Activated gamma-delta T cell treated with anti-CD3 and anti-CD28 coated beads, Interleukin-2, amount 50 U/mL, for 16 hours (primary cell): ENCODE results near the gene ATP6AP1.
"Not testable (repeated sequence)": the region's sequence is repeated elsewhere in the genome, so short reads cannot be mapped to it uniquely, and the experiment has no call there.

ENCODE experiments used
- DNase-seq: peaks from one replicate; pipeline ENCODE4 v3.0.0-alpha.2; 2020; ENCODE audit warnings: low read depth

The ATP6AP1 gene, protein sequence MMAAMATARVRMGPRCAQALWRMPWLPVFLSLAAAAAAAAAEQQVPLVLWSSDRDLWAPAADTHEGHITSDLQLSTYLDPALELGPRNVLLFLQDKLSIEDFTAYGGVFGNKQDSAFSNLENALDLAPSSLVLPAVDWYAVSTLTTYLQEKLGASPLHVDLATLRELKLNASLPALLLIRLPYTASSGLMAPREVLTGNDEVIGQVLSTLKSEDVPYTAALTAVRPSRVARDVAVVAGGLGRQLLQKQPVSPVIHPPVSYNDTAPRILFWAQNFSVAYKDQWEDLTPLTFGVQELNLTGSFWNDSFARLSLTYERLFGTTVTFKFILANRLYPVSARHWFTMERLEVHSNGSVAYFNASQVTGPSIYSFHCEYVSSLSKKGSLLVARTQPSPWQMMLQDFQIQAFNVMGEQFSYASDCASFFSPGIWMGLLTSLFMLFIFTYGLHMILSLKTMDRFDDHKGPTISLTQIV

DNA sequence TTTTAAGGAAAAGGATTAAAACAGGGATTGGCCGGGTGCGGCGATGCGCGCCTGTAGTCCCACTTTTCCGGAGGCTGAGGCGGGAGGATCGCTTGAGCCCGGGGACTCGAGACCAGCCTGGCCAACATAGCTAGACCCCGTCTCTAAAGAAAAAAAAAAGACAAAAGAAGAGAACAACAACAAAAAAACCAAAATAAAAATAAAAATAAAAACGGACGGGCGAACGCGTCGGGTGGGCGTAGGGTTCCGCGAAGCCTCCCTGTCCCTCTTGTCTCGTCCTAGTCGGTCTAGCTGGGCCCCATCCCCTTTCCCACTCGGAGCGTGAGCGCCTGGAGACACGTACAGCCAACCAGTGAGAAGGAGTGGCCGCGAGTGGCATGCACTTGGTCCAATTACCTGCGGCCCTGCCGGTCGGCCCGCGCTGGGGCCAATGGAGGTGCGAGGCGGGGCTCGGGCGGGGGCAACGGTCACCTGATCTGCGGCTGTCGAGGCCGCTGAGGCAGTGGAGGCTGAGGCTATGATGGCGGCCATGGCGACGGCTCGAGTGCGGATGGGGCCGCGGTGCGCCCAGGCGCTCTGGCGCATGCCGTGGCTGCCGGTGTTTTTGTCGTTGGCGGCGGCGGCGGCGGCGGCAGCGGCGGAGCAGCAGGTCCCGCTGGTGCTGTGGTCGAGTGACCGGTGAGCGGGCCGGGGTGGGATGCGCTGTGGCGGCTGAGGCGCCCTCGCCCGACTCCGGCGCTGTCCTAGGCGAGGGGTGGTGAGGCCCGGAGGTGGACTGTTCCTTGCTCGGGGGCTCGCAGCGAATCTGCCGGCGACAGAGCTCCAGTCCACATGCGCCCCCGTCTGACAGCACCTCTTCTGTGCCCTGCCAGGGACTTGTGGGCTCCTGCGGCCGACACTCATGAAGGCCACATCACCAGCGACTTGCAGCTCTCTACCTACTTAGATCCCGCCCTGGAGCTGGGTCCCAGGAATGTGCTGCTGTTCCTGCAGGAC, at the start of gene ATP6AP1:
ATP6AP1 (plus strand) TSS at position 502 of the 996 bp plus-strand sequence; CDS start at position 518, 16 bp downstream.
- DNase-seq = peak; percentile 80

DNA sequence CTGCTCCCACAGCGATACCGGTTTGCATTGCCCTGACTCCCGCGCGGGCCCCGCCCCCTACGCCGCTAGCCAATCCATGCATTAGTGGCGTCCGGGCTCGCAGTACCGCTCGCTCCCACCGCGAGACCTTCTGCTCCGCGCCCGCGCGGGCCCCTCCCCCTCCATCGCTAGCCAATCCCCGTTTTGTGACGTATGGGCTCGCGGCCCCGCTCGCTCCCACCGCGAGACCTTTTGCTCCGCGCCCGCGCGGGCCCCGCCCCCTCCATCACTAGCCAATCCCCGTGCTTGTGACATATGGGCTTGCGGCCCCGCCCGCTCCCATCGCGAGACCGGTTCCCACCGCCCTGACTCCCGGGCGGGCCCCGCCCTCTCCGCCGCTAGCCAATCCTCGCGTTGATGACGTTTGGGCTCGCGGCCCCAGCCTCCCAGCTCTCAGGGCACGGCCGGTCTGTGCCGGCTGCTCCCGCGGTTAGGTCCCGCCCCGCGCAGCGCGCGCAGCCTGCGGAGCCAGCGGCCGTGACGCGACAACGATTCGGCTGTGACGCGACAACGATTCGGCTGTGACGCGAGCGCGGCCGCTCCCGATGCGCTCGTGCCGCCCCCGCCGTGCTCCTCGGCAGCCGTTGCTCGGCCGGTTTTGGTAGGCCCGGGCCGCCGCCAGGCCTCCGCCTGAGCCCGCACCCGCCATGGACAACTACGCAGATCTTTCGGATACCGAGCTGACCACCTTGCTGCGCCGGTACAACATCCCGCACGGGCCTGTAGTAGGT, 49.5 kb upstream of the ATP6AP1 start, which contains the start of gene EMD:
EMD (plus strand) TSS at position 497 of the 770 bp plus-strand sequence; CDS start at position 687, 190 bp downstream.
- DNase-seq = peak; percentile 92

DNA sequence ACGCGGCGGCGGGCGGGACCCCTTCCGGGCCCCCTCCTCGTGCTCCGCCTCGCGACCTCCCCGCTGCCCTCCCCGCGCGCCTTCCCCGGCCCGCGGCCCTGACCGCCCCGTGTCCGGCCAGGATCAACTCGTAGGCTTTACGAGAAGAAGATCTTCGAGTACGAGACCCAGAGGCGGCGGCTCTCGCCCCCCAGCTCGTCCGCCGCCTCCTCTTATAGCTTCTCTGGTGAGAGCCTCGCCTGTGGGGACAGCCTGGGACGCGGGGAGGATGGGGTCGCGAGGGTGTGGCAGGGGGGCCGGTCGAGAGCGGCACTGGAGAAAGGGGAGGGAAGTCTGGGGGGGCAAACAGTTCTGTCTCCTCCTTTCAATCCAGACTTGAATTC, 48.9 kb upstream of the ATP6AP1 start:
- DNase-seq = no peak

DNA sequence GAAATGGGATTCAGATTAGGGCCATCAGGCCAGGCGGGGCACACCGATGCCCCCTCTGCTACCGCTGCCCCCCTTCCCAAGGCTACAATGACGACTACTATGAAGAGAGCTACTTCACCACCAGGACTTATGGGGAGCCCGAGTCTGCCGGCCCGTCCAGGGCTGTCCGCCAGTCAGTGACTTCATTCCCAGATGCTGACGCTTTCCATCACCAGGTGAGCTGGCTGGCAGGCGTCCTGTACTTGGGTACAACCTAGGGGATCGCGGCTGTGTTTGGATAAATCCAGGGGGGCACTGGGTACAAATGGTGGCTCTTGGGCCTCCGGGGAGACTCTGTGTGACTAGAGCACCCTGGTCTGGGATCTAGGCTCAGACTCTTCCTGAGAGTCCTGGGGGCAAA, 48.3 kb upstream of the ATP6AP1 start:
- no peak for DNase-seq

DNA sequence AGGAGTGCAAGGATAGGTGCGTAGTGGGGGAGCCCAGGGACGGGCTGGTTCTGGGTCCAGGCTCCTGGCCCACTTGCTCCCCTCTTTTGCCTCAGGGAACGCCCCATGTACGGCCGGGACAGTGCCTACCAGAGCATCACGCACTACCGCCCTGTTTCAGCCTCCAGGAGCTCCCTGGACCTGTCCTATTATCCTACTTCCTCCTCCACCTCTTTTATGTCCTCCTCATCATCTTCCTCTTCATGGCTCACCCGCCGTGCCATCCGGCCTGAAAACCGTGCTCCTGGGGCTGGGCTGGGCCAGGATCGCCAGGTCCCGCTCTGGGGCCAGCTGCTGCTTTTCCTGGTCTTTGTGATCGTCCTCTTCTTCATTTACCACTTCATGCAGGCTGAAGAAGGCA, 47.7 kb upstream of the ATP6AP1 start:
- DNase-seq = no peak

DNA sequence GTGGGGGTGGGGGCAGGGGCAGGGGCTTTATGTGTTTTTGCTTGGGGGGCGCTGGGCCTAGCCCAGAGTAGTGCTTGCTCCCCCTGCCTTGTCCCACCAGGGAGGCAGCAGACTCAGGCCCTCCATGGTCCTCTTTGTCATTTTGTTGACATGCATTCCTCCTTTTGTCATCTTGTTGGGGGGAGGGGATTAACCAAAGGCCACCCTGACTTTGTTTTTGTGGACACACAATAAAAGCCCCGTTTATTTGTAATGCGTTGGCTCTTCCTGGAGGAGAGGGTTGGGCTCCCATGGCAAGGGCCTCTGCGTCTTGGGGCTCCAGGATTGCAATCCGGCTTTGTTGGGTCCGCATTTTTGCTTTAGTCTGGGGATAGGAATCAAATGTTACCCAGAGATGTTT, 47.2 kb upstream of the ATP6AP1 start:
- no peak for DNase-seq

DNA sequence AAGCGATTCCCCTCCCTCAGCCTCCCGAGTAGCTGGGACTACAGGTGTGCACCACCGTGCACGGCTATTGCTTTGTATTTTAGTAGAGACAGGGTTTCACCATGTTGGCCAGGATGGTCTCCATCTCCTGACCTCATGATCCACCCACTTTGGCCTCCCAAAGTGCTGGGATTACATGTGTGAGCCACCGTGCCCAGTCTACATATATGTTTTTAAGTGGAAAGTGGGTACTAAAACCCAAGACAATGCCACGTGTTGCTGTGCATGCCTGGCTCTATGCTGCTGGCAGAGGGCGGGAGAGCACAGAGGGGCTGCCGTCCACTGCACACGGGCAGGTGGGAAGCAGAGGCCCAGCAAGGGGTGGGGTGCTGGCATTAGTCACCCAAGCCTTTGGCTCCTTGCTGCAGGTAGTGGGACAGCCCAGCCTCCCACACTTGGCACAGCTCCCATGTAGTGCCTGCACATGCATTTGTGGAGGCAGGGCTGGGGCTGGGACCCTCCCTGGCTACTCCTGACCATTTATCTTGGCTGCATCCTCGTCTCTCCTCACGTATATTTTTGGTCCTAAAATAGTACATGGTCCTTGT, 45.9 kb upstream of the ATP6AP1 start:
- no peak for DNase-seq

DNA sequence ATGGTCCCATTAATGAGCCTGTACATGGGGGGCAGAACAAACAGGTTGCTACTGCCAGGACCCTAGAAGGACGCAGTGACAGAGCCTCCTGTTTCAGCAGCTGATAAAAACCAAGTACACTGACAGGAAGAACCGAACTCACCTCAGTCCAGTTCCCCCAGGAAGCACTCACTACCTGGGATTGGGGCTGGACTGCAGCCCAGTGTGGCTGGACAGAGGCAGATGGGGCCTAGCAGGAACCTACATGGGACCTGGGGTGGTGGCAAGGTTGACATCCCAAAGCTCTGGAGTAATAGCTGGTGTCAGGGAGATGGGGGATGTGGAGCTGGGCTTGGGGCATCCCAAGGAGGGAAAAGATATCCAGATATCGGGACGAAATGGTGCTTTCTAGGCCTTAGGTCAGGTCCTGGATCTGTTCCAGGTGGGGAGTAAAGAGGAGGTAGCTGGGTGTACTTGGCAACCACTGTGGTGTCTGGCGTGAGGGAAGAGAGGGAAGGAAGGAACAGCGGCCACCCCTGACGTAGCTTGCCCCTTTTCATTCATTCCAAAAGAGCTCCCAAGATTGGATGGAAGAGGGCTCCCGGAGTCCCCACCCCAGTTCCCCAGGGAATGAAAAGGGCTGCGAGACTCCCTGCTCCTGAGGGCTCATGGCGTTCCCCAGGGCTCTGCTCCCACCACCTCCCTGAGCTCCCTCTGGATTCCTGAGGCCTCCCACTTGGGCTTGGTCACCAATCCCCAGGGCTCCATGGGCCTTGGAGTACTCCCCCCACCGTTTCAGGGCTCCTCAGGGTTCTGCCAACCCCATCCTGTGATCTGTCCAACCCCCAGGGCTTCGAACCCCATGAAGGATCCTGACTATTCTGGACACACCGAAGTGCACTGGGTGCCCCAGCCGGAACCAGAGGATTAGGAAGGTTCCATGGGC, 44.9 kb upstream of the ATP6AP1 start:
- no peak for DNase-seq

DNA sequence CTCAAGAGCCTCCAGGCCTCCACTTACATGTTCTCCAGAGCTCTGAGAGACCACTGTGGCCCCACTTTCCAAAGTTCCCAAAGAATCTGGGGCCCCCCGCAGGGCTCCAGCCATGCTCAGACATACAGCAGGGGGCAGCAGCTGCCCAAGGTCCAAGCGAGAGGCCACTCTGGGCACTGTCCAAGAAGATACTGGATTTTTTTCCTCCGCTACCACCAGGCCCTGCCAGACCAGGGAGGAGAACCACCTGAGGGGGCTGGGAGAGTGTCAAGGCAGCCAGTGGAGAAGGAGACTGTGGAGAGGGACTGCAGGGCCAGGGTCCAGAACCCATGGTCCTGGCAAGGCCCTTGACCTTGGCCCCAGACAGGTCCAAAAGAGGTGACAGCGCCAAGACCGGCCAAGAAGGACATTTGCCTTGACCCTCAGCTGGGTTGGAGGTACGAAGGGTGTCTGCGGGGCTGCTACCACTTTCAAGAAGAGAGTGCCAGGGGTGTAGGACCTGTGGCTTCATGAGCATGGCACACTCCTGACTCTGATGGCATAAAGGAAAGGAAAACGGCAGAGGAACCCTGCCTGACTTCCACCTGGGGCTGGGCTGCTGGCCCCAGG, 44.1 kb upstream of the ATP6AP1 start:
- no peak for DNase-seq

DNA sequence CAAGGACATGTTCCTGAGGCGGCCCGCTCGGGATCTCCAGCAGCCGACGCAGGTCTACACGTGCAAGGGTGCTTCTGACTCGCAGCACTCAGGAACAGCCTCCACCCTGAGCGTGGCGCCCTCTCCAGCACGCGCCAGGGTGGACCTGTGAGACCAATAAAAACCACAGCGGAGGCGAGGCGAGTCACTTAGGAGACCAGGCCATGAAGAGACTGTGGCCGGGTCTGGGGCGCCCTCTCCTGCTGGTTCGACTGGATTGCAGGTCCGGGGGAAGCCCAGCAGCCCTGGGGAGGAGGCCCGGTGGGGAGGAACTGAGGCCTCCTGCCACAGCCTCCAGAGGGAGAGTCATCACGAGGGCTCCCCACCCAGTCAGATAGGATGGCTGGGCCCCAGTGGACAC, 40.4 kb upstream of the ATP6AP1 start:
- DNase-seq = not testable (repeated sequence)

DNA sequence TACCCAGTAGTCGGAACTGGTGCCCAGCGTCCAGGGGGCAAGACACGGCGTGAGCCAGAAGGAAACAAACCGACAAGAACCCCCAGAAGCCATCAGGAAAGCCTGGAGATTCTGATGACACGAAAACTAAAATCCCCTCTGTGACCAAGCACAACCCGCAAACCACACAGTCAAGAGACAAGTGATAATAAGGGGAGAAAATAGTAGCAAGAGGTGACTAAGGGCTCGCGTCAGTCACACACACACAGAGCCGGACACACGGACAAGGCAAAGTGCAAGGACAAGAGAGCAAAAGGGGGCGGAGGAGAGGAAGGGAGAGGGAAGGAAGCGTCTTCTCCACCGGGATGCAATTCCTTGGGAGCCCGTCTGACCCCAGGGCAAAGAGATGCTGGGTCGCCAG, 39.8 kb upstream of the ATP6AP1 start:
- not testable (repeated sequence) for DNase-seq

DNA sequence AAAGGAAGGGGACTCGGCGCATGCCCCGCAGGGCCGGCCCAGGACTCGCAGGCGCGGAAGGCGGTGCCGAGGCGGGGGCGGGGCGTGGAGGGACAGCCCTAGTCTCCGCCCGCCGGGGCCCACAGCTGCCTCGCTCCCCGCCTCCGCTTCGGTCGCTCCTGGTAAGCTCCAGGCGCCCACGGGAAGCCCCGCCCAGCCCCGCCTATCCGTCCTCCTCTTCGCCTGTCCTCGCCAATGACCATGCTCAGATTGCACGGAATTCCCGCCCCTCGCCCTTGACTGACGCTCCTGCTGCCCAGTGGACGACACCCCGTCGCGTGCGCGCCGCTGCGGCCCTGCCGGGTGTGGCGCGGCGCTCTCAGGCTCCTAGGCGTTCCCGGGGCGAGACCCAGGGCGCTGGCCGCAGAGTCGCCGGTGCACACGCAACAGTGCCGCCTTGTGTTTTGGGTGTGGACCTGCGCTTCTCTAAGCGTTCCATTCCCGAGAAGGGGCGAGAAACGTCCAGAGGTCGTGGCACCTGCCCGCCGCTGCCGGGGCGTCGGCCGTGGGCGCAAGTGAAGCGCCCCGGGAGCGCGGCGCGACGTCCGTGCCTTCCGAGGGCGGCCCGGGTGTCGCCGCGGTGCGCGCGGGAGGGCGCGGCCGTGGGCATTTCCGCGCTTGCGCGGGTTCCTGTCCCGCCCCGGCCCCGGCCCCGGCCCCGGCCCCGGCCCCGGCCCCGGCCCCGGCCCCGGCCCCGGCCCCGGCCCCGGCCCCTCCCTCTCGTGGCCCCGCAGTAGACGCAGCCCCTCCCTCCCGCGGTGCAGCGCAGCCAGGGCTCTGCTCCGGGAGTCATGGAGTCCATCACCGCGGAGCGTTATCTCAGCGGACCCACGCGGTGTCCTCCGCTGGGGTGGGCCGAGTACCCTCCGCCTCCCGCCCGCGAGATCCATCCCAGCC, 38.4 kb upstream of the ATP6AP1 start:
- not testable (repeated sequence) for DNase-seq

DNA sequence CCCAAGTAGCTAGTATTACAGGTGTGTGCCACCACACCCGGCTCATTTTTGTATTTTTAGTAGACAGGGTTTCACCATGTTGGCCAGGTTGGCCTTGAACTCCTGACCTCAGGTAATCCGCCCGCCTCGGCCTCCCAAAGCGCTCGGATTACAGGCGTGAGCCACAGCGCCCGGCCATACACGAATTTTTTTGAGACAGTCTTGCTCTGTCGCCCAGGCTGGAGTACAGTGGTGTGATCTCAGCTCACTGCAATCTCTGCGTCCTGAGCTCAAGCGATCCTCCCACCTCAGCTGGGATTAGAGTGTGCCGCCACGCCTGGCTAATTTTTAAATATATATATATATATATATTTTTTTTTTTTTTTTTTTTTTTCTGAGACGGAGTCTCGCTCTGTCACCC, 32.1 kb upstream of the ATP6AP1 start:
- DNase-seq = not testable (repeated sequence)

DNA sequence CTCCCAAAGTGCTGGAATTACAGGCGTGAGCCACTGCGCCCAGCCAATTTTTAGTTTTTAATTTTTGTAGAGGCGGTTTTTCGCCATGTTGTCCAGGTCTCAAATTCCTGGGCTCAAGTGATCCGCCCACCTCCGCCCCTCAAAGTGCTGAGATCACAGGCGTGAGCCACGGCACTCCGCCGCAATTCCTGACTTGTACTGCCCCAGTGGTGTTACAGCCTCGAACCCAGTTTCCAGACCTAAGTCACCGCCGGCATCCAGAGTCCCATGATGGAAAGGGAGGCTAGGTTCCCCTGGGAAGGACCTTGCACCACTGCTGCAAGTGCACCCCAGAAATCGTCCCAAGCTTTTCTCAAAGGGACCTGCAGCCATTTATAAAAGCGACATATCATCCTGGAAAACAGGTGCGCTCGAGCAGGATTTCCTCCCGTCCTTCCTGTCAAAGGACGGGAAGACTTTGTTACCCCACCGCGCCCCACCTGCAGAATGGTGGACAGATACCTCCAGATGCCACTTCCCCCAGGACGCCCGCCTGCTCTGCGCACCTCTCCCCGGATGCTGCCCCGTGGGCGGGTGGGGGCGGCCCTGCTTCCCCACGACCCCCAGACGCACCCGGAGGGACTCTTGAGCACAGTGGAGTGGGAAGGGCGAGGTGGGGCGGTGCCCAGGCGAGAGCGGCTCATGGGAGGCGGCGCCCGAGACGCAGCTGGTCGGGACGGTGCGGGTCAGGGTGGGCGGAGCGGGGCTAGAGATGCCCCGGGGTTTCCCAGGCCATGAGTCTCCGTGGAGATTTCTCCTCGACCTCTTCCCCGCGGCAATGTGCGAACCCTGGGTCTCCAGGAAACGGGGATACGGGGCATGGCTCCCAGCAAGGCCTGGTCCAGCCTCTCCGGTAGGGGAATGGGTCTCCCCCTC, 31.2 kb upstream of the ATP6AP1 start:
- no peak for DNase-seq

DNA sequence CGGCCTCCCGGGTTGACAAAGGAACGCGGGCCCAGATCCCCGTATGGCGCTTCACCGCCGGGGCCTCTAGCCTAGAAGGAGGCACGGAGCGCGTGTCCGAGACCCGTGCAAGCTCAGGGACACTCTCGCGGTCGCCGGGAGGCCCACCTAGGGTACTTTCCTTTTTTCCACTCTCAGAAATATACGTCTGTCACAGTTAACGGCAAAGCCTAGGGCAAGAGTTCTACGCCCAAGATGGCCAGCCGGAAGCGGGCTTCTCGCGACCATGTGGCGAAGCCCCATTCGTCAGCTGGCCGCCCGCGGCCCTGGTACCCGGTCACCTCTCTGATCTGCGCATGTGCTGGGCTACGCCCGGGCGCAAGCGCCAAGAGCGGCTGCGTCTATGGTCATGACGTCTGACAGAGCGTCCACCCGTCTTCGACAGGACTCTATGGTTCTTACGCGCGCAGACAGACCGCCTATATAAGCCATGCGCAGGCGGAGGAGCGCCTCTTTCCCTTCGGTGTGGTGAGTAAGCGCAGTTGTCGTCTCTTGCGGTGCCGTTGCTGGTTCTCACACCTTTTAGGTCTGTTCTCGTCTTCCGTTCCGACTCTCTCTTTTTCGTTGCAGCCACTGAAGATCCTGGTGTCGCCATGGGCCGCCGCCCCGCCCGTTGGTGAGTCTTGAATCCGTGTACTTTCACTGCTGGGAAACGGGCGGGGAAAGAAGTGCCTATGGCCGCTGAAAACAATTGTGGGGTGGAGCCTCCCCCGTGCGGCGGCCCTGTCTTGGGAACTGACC, 30.4 kb upstream of the ATP6AP1 start, which contains the start of gene RPL10:
RPL10 (plus strand) TSS at position 490 of the 780 bp plus-strand sequence; CDS start at position 633, 143 bp downstream.
- peak; percentile 82 for DNase-seq

DNA sequence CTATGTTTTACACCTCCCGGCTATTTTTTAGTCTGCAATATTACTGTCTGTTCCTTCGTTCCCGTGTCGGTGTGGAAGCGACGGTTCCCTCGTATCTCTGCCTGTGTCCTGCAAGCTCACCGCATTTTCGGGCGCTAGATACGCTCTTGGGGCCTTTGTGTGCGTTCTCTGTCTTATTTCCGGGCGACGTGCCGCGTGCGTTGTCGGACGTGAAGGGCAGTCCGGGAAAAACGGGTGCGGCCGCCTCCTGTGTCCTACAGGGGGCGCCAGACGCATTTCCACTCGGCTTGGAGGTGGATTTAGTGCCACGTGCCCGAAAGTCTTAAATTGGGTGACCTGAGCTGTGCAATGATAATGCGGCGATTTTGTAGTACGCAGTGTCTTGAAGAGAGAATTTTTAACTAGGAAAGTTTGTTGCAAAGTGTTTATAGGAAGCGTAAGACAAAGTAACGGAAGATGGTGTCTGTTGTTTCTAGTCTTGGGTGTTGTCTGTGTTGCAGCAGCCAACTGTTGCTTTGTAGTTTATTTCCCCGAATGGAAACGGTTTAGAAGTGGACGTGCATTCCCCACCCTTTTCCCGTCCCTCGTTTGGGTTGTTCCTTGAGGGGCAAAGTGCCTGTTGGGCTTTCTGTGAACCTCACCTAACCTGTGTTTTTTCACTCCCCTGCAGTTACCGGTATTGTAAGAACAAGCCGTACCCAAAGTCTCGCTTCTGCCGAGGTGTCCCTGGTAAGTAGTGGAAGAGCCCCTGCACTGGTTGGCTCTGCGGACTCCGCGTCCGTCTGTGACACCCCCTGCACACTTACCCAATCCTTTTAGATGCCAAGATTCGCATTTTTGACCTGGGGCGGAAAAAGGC, 29.6 kb upstream of the ATP6AP1 start:
- DNase-seq = peak; percentile 73
